Astrocyte of the spinal cord (primary cell): Measurements from ENCODE around the gene KIF5C.

Experiments
- DNase-seq: peaks from one replicate; pipeline ENCODE4 v3.0.0; 2011; ENCODE audit warnings: low read depth, low spot score
- H3K4me3 ChIP-seq: 2 replicates; pipeline ENCODE4 v1.5.1; 2011; ENCODE audit warnings: low read depth, mild to moderate bottlenecking, low read length, moderate library complexity
- in situ Hi-C: cut with HindIII; loops from 2 replicates; pipeline ENCODE4 v1.10.0; 2017; ENCODE audit warnings: low sequenced_read_pairs
- TF ChIP-seq, protein P1 (sequence below): IDR thresholded peaks from 2 replicates; pipeline ENCODE4 v1.5.1; 2012; ENCODE audit warnings: low read depth, mild to moderate bottlenecking, low read length, inconsistent platforms

The KIF5C gene

DNA sequence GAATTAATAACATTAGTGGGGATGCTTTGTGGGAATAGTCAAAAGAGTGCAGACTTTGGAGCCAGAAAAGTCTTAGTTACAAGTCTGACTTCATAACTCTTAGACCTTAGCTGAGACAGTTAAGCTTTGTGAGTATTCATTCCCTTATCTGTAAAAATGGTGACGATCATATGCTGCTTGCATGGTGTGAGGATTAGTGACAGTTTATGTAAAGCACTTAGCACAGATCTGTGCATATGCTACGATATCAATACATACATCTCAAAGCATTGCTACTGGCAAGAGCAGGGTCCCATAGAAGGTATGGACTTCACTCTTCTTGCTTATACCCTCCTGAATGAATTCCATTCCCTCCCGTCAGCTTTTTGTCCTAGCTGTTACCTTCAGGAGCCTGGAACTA is 106.8 kb downstream of the KIF5C start:
- in situ Hi-C loops, result no loop called here

DNA sequence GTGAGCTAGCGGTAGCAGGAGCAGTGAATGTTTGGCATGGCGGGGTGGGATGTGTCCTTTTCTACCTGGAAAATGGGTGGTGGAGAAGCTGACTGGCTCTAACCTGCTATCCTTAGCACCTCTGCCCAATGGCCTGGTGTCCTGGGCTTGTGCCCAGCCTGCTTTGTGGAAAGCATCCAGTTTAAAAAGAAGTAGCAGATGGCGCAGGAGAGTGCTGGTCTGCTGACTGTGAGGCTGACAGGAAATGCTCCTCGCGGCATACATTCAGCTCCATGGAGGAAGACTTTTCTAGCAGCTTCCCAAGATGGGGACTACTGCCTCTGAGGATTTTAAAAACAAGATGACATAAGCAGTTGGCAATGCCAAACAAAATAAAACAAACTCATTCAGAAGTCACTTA is 107.3 kb downstream of the KIF5C start:
- in situ Hi-C loops, result no loop called here
- no peak for DNase-seq
- no peak overlapping the region for H3K4me3 ChIP-seq
- TF ChIP-seq, protein P1, sequence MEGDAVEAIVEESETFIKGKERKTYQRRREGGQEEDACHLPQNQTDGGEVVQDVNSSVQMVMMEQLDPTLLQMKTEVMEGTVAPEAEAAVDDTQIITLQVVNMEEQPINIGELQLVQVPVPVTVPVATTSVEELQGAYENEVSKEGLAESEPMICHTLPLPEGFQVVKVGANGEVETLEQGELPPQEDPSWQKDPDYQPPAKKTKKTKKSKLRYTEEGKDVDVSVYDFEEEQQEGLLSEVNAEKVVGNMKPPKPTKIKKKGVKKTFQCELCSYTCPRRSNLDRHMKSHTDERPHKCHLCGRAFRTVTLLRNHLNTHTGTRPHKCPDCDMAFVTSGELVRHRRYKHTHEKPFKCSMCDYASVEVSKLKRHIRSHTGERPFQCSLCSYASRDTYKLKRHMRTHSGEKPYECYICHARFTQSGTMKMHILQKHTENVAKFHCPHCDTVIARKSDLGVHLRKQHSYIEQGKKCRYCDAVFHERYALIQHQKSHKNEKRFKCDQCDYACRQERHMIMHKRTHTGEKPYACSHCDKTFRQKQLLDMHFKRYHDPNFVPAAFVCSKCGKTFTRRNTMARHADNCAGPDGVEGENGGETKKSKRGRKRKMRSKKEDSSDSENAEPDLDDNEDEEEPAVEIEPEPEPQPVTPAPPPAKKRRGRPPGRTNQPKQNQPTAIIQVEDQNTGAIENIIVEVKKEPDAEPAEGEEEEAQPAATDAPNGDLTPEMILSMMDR, result no peak

More for the DNA sequence above, 106.8 kb downstream of the KIF5C start:
- no peak overlapping the region for H3K4me3 ChIP-seq
- TF ChIP-seq, protein P1, result no peak
- no peak for DNase-seq

- TF ChIP-seq, protein P1, result no peak
- in situ Hi-C loops, result no loop called here
- DNase-seq, result no peak
- no peak overlapping the region for H3K4me3 ChIP-seq
These were observed 108.9 kb downstream of the KIF5C start for GRCh38 chr2:148983896-148984295.

- no peak for DNase-seq
- no peak overlapping the region for H3K4me3 ChIP-seq
- in situ Hi-C loops, result no loop called here
- TF ChIP-seq, protein P1, result no peak
These were observed 109.4 kb downstream of the KIF5C start for GRCh38 chr2:148984449-148984848.

DNA sequence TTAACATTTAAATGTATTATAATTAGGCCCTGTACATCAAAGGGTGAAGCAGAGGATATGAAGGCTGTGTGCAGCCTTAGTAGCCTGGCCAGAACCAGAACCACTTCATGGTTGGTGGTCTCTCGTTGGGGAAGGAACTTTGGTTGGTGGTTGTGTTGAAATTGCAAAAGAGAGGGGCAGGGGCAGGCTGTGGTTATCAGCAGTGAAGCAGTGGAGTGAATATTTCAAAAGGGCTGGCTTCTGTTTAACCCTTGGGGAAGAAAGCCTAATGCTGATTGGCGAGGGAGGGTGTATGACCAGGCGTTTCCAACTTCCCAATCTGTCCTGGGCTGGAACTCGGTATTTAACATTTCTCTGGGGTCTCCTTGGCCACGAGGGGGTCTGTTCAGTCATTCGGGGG is 112.3 kb downstream of the KIF5C start:
- TF ChIP-seq, protein P1, result no peak
- in situ Hi-C loops, result no loop called here
- no peak for DNase-seq
- no peak overlapping the region for H3K4me3 ChIP-seq

GRCh38 chr2:148988337-148988736 is 113.3 kb downstream of the KIF5C start:
- DNase-seq, result no peak
- TF ChIP-seq, protein P1, result no peak
- in situ Hi-C loops, result no loop called here
- no peak overlapping the region for H3K4me3 ChIP-seq

GRCh38 chr2:148989882-148990493 is 115.0 kb downstream of the KIF5C start:
- DNase-seq, result peak; percentile 82
- H3K4me3 ChIP-seq, result no peak overlapping the region
- in situ Hi-C loops, result no loop called here
- TF ChIP-seq, protein P1, result peak; percentile 62
